ENCODE results near the gene CIBAR2.

Gene CIBAR2

GRCh38 chr16:85149776-85150175 is 37.5 kb upstream of the CIBAR2 start:
- no peak for DNase-seq
- Mint-ChIP-seq H3K36me3 (ENCODE audit: low read depth) (no peaks in the 10 kb centered on the region), H3K4me1 (no peaks in the 10 kb centered on the region), H3K4me3 (no peak overlapping the region), H3K27me3 (peaks cover 5% of the 10 kb centered on the region), H3K27ac (no peak overlapping the region), H3K9me3 (no peaks in the 10 kb centered on the region)
- ATAC-seq, result no peak

DNA sequence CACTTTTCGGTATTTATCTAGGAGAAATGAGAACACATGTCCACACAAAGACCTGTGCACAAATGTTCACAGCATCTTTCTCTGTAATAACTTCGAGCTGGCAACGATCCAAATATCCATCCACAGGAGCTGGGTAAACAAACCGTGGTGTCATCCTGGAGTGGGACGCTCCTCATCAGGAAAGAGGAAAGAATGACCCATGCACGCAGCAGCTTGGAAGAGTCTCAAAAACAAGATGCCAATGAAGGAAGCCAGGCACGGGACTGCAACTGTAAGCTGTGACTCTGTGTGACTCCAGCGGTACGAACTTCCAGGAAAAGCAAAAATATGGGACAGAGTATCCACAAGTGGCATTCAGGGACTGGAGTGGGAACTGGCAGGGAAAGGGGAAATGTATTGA is 36.7 kb upstream of the CIBAR2 start:
- no peak overlapping the region for H3K4me3 Mint-ChIP-seq
- H3K36me3 Mint-ChIP-seq (ENCODE audit: low read depth), result no peaks in the 10 kb centered on the region
- H3K27ac Mint-ChIP-seq, result no peak overlapping the region
- DNase-seq, result no peak
- no peaks in the 10 kb centered on the region for H3K4me1 Mint-ChIP-seq
- no peaks in the 10 kb centered on the region for H3K9me3 Mint-ChIP-seq
- peaks cover 5% of the 10 kb centered on the region for H3K27me3 Mint-ChIP-seq
- ATAC-seq, result no peak

DNA sequence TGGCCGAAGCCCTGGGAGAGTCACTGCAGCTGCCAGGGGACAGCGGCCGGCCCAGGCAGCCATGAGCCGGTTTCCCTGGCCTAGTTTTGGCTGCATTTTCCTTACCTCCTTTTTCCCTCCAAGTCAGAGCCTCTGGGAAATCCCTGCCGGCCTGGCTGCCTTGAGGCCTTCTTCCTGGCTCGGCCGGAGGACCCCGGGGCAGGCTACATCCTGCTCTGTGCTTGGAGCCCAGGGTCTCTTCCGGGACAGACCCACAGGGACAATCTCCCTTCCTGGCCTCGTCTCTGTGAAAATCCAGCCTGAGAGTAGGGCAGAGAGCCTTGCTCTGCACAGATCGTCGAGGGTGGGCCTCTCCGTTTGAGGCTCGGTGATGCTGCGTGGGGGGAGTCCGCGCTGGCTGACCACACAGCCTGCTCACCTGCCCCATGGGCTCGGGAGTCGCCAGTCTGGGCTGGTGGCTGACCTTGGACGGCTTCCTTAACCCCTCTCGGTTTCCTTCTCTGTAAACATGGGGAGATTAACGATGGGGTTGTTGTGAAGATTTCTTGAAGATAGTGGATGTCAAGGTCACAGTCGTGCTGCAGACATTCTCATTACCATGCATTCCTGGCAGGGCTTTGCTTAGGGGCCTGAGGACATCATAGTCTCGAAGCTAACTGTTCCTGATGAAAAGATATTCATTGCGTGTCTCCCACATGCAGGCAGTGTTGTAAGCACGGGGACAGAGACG is 34.8 kb upstream of the CIBAR2 start:
- H3K4me1 Mint-ChIP-seq, result no peaks in the 10 kb centered on the region

DNA sequence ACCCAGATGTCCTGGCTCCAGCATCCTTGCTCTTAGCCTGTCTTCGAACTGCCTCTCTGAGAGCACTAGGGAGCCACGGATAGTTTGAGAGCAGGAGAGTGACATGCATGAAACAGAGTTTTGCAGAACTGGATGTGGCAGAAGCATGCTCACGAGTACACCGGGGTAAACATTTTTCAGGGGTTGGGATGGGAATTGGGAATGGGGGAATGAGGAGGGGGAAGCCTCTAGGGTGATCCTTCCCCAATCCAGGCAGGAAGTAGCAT is 34.2 kb upstream of the CIBAR2 start:
- DNase-seq, result no peak
- no peak for ATAC-seq
- Mint-ChIP-seq H3K4me3 (no peak overlapping the region), H3K27ac (no peak overlapping the region), H3K27me3 (peaks cover 5% of the 10 kb centered on the region), H3K4me1 (no peaks in the 10 kb centered on the region), H3K36me3 (ENCODE audit: low read depth) (no peaks in the 10 kb centered on the region), H3K9me3 (no peaks in the 10 kb centered on the region)

More for the DNA sequence above, 34.8 kb upstream of the CIBAR2 start:
- peaks cover 5% of the 10 kb centered on the region for H3K27me3 Mint-ChIP-seq
- DNase-seq (no peak), ATAC-seq (no peak)
- H3K36me3 Mint-ChIP-seq (ENCODE audit: low read depth), result no peaks in the 10 kb centered on the region
- H3K9me3 Mint-ChIP-seq, result no peaks in the 10 kb centered on the region
- H3K27ac Mint-ChIP-seq, result no peak overlapping the region
- no peak overlapping the region for H3K4me3 Mint-ChIP-seq

DNA sequence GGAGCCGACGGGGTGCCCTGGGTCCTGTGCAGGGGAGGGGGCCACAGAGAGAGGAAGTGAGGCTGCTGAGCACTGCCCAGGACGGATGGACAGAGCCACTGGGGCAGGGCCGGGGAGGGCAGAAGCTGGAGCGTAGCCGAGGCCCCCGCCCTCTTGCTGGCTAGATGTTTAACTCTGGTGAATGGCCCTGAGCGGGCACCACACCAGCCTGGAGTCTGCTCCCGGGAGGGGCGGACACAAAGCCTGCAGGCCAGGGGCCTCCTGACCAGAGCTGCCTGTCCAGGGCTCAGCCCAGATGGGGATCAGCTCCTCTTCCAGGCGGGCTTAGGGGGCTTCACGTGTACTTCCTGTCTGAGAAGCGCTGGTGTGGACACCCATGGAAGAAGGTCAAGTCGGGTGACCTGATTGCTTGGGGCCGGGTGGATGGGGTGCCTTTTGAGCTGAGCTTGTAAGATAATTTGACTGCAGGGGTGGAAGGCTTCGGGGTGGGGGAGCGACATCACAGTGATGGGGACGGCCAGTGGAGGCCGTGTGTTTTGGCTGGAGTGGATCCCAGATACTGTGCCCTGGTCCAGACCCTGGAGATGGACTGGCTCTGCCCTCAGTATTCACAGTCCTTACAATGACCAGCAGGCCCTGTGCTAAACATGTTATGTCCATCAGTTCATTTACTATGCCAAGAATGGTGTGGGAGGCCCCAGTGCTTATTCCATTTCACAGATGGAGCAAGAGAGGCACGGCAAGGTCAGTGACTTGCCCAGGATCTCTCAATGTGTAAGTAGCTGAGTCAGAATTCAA is 33.7 kb upstream of the CIBAR2 start:
- ATAC-seq, result no peak
- H3K27ac Mint-ChIP-seq, result no peak overlapping the region
- no peaks in the 10 kb centered on the region for H3K36me3 Mint-ChIP-seq (ENCODE audit: low read depth)
- H3K9me3 Mint-ChIP-seq, result no peaks in the 10 kb centered on the region
- DNase-seq, result no peak
- H3K27me3 Mint-ChIP-seq, result peaks cover 2% of the 10 kb centered on the region
- H3K4me3 Mint-ChIP-seq, result no peak overlapping the region
- no peaks in the 10 kb centered on the region for H3K4me1 Mint-ChIP-seq

GRCh38 chr16:85145188-85145587 is 32.9 kb upstream of the CIBAR2 start:
- Mint-ChIP-seq H3K27me3 (no peaks in the 10 kb centered on the region), H3K36me3 (ENCODE audit: low read depth) (no peaks in the 10 kb centered on the region), H3K4me3 (no peak overlapping the region), H3K4me1 (no peaks in the 10 kb centered on the region), H3K9me3 (no peaks in the 10 kb centered on the region), H3K27ac (no peak overlapping the region)
- DNase-seq (no peak), ATAC-seq (no peak)

- no peaks in the 10 kb centered on the region for H3K36me3 Mint-ChIP-seq (ENCODE audit: low read depth)
- no peak overlapping the region for H3K27ac Mint-ChIP-seq
- DNase-seq (no peak), ATAC-seq (no peak)
- peaks cover 2% of the 10 kb centered on the region for H3K4me1 Mint-ChIP-seq
- H3K4me3 Mint-ChIP-seq, result no peak overlapping the region
- no peaks in the 10 kb centered on the region for H3K9me3 Mint-ChIP-seq
- H3K27me3 Mint-ChIP-seq, result peaks cover 9% of the 10 kb centered on the region
These were observed 32.0 kb upstream of the CIBAR2 start for GRCh38 chr16:85144026-85144915.

DNA sequence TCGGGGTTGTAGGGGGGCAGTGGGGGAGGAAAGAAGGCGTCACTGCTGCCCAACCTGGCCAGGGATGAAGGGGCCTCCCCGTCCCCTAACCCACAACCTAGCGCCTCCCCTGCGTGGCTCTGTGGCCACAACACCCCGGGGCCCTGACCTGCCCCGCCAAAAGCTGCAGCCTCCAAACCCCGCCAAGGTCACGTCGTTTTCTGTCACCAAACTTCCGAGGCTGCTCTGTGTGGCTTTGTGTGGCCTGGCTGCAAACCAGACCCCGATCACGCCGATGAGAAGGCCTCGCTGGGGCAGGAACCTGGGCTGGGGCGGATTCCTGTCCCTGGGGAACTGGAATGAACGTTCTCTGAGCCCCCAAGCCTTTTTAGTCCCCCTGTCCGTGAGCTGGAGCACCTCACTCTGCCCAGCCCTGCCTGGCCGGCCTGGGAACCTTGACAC is 30.5 kb upstream of the CIBAR2 start:
- no peak overlapping the region for H3K27ac Mint-ChIP-seq
- no peak overlapping the region for H3K4me3 Mint-ChIP-seq
- H3K9me3 Mint-ChIP-seq, result no peaks in the 10 kb centered on the region
- peaks cover 3% of the 10 kb centered on the region for H3K4me1 Mint-ChIP-seq
- peaks cover 24% of the 10 kb centered on the region for H3K27me3 Mint-ChIP-seq
- DNase-seq (no peak), ATAC-seq (no peak)
- no peaks in the 10 kb centered on the region for H3K36me3 Mint-ChIP-seq (ENCODE audit: low read depth)

DNA sequence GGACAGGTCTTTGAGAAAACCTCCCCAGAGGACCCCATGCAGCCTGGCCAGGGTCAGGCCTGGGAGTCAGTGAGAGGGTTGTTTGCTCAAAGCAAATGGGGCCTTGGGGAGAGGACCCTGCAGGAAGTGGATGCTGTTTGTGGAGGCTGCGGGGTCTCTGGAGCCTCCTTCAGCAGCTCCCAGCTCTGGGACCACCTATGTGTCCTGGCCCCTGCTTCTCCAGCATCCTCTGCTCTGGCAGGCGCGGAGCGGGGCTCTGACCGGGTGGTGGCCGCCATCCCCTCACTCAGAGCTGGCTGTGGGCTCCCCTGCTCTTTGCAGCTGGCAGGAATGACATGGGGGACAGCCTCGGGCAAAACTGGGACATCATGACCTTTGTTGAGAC is 29.8 kb upstream of the CIBAR2 start:
- DNase-seq, result no peak
- H3K36me3 Mint-ChIP-seq (ENCODE audit: low read depth), result no peaks in the 10 kb centered on the region
- peaks cover 26% of the 10 kb centered on the region for H3K27me3 Mint-ChIP-seq
- no peaks in the 10 kb centered on the region for H3K9me3 Mint-ChIP-seq
- H3K4me3 Mint-ChIP-seq, result no peak overlapping the region
- peaks cover 5% of the 10 kb centered on the region for H3K4me1 Mint-ChIP-seq
- H3K27ac Mint-ChIP-seq, result no peak overlapping the region
- ATAC-seq, result no peak

DNA sequence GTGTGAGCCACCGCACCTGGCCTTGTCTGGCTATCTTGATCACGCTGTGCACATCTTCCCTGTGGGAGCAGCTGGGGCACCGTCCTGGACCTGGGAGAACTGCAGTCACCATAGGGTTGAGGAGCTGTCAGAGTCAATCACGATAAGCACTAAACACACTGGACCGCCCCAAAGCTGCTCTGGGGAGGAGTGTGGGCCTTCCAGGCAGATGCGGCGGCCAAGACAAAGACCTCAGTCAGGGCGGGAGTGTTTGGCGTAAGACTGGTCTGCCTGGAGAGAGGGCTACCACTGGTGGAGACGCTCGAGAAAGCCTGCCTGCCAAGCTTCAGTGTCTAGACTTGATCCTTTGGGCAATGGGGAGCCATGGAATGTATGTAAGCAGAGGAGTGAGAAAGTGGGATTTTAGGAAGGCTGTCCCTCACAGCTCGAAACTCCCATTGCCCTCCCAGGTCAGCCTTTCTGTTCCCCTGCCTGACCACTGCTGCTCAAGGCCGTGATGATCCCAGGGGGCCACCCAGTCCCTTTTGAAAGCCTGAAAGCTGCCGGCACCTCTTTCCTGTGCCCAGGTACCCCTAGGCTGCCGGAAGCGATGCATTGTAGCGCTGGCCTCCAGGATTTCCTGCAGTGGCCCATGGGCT is 29.3 kb upstream of the CIBAR2 start:
- no peak for DNase-seq
- Mint-ChIP-seq H3K27ac (no peak overlapping the region), H3K9me3 (no peaks in the 10 kb centered on the region), H3K27me3 (peaks cover 29% of the 10 kb centered on the region), H3K4me3 (no peak overlapping the region), H3K4me1 (peaks cover 6% of the 10 kb centered on the region), H3K36me3 (ENCODE audit: low read depth) (no peaks in the 10 kb centered on the region)
- no peak for ATAC-seq

- no peak overlapping the region for H3K27ac Mint-ChIP-seq
- ATAC-seq (no peak), DNase-seq (no peak)
- no peak overlapping the region for H3K4me3 Mint-ChIP-seq
- H3K4me1 Mint-ChIP-seq, result peaks cover 10% of the 10 kb centered on the region
- H3K27me3 Mint-ChIP-seq, result peaks cover 36% of the 10 kb centered on the region
- no peaks in the 10 kb centered on the region for H3K9me3 Mint-ChIP-seq
- H3K36me3 Mint-ChIP-seq (ENCODE audit: low read depth), result no peaks in the 10 kb centered on the region
These were observed 28.3 kb upstream of the CIBAR2 start for GRCh38 chr16:85140455-85141012.

DNA sequence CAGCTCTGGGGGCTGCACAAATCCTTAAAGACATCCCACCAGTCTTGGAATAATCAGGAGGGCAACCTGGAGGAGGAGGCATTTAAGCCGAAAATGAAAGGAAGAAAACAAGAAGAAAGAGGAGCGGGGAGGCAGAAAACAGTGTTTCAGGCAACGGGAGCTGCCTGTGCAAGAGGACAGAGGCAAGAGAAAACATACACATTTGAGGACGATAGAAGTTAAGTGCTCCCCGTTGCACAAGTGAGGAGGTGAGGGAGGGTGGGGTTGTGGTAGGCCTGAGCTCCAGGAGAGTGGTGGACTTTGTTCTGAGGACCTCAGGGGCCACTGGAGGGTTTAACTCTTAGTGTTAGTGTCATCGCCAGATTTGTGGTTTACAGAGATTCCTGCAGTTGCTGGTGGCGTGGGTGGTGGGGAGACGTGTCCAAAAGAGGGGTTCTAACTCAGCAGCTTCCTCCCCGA is 27.6 kb upstream of the CIBAR2 start:
- Mint-ChIP-seq H3K9me3 (no peaks in the 10 kb centered on the region), H3K4me3 (no peak overlapping the region), H3K4me1 (peaks cover 10% of the 10 kb centered on the region), H3K27me3 (peaks cover 36% of the 10 kb centered on the region), H3K36me3 (ENCODE audit: low read depth) (no peaks in the 10 kb centered on the region), H3K27ac (no peak overlapping the region)
- DNase-seq, result no peak
- no peak for ATAC-seq

- peaks cover 36% of the 10 kb centered on the region for H3K27me3 Mint-ChIP-seq
- H3K4me1 Mint-ChIP-seq, result peaks cover 10% of the 10 kb centered on the region
- H3K4me3 Mint-ChIP-seq, result no peak overlapping the region
- H3K27ac Mint-ChIP-seq, result no peak overlapping the region
- H3K36me3 Mint-ChIP-seq (ENCODE audit: low read depth), result no peaks in the 10 kb centered on the region
- H3K9me3 Mint-ChIP-seq, result no peaks in the 10 kb centered on the region
- no peak for ATAC-seq
- no peak for DNase-seq
These were observed 26.8 kb upstream of the CIBAR2 start for GRCh38 chr16:85138825-85139627.
